ENCODE results near the gene FAM124A. TPM values are rescaled to one million over a fixed set of nuclear protein-coding genes. Genes with fewer than 3 reads are reported as not detected.
A peak's percentile ranks its signal among the peaks of the same experiment; 100 is the strongest.

The FAM124A gene
- total and polyA plus RNA-seq, 2 of the 8 experiments (the other 6 are each of a cell fraction or from before 2014, with no cell fraction given) = 40.7 to 49.9 TPM

DNA sequence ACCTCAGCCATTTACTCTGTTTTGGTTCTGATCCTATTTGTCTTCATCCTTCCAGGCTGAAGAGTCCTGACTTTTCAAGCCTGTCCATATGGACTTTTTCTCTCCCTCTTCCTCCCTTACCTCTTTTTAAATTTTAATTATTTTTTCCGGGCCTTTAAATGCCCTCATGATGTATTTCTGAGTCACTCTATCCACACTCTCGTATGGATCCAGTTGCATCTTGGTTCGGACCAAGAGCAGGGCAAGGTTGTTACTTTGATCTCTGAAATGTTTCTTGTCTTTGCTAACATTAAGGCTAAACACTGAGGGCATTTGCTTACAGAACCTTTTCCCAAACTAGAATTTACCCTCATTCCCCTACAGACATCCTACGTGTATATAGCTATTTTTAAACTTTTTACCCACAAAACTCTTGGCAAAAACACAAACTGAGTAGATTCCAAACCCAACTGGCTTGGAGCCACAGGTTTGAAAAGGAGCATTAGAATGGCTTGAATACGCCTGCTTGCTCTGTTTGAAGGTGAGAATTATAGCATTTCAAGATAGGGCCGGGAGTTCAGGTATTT is 69.9 kb downstream of the FAM124A start:
- Histone ChIP-seq H3K56ac (replicated peaks; ENCODE audit: insufficient read length, low read depth, low read length) (no peak overlapping the region), H3K23me2 (ENCODE audit: low read depth, low read length) (peaks cover 2% of the 10 kb centered on the region; the same call in 1 of the 2 replicates), H4K5ac (ENCODE audit: insufficient read length, low read depth, low read length) (no peak overlapping the region), H3K36me3 (ENCODE audit: control insufficient read depth in 2 of 4, insufficient read depth in 4 of 4, low read length in 3 of 4) (no peaks in the 10 kb centered on the region), H3K9ac (replicated peaks in 1 of 4; ENCODE audit: extremely low read depth in 1 of 4, low read depth in 3 of 4, low read length in 3 of 4) (no peak overlapping the region), H3K18ac (ENCODE audit: extremely low read depth, low read length) (0 out of 2 replicates have a peak overlapping the region, but pooled peaks have one; percentile 39), H2BK15ac (ENCODE audit: low read length) (0 out of 2 replicates have a peak overlapping the region, but pooled peaks have one; percentile 50), H2BK20ac (ENCODE audit: low read length) (0 out of 2 replicates have a peak overlapping the region, but pooled peaks have one; percentile 88), H3K4ac (replicated peaks; ENCODE audit: insufficient read length, low read depth, low read length) (no peak overlapping the region), H4K20me1 (replicated peaks in 1 of 2; ENCODE audit: control insufficient read depth in 1 of 2, insufficient read depth in 2 of 2, low read length in 2 of 2) (no peaks in the 10 kb centered on the region), H3K4me1 (replicated peaks in 1 of 4; ENCODE audit: control insufficient read depth in 3 of 4, insufficient read depth in 4 of 4, low read length in 3 of 4) (peaks cover 0 to 9% (median 3%) of the 10 kb centered on the region in 4 experiments; a peak in 4 of 7 replicates), H4K8ac (ENCODE audit: extremely low read depth, insufficient read depth, low read length) (no peak overlapping the region), H3K4me2 (ENCODE audit: insufficient read depth in 1 of 2, low read depth in 2 of 2, low read length in 2 of 2) (no peak overlapping the region), H2BK12ac (ENCODE audit: low read depth, low read length) (peak overlapping the region; percentile 79; the same call in 1 of the 2 replicates), H3K9me3 (ENCODE audit: insufficient read depth in 2 of 2, low read depth in 1 of 2, low read length in 1 of 2) (no peaks in the 10 kb centered on the region; a peak in 1 of 4 replicates), H3K4me3 (ENCODE audit: extremely low read depth in 1 of 4, insufficient read depth in 2 of 4, low read depth in 3 of 4, low read length in 4 of 4) (no peak overlapping the region), H3K27ac (ENCODE audit: low read depth, low read length) (no peak overlapping the region), H2AFZ (ENCODE audit: low read length) (no peak overlapping the region), H2BK120ac (replicated peaks; ENCODE audit: low read depth, low read length) (no peak overlapping the region), H3K14ac (ENCODE audit: insufficient read length) (no peak overlapping the region), H2AK5ac (ENCODE audit: low read depth, low read length) (no peak overlapping the region), H4K91ac (replicated peaks; ENCODE audit: insufficient read length, low read length) (no peak overlapping the region), H3K23ac (ENCODE audit: insufficient read length) (no peak overlapping the region), H3K79me2 (ENCODE audit: control insufficient read depth in 1 of 2, insufficient read depth in 2 of 2, low read length in 2 of 2) (no peaks in the 10 kb centered on the region), H2BK5ac (ENCODE audit: low read depth, low read length) (no peak overlapping the region), H3K79me1 (ENCODE audit: low read depth, low read length) (no peaks in the 10 kb centered on the region), H3K27me3 (replicated peaks in 1 of 4; ENCODE audit: control insufficient read depth in 3 of 4, extremely low read depth in 1 of 4, insufficient read depth in 3 of 4, low read length in 3 of 4) (no peaks in the 10 kb centered on the region)
- CTCF ChIA-PET (ENCODE audit: partially characterized antibody) = interaction anchor here (0.7 to 1.5 kb wide), 4 partner anchors 11 to 167 kb away, joined by 3 to 6 read pairs (median 3); no protein-coding TSS in a partner anchor
- no peak for DNase-seq (ENCODE audit: low read depth in 1 of 2, low spot score in 2 of 2)
- 90% methylated on average over 6 of the region's 6 CpGs; no CpG with 5 or more reads in 1 of the 2 experiments for WGBS, 2 experiments (ENCODE audit: extremely low coverage in 1 of 2, insufficient coverage in 1 of 2, insufficient read length in 1 of 2, insufficient replicate concordance in 2 of 2, low coverage in 1 of 2, low lambda C conversion rate in 2 of 2, missing lambda C conversion rate in 1 of 2)
- no peak for FAIRE-seq
- POLR2A ChIA-PET (ENCODE audit: partially characterized antibody) = interaction anchor here (0.9 to 1.1 kb wide), 2 partner anchors 11 to 62 kb away, joined by 3 read pairs; no protein-coding TSS in a partner anchor
- TF ChIP-seq RBBP5 (IDR thresholded peaks at IDR 0.05; ENCODE audit: borderline replicate concordance, low read depth, low read length) (no peak), NRF1 (IDR thresholded peaks at IDR 0.05; ENCODE audit: low read depth, low read length) (no peak), SRF (IDR thresholded peaks at IDR 0.05; ENCODE audit: low read depth, low read length) (no peak), SP1 (IDR thresholded peaks at IDR 0.05; ENCODE audit: low read depth, low read length) (no peak), EZH2 (IDR thresholded peaks at IDR 0.05; ENCODE audit: low read depth, low read length, severe bottlenecking) (no peak), ZNF274 (IDR thresholded peaks at IDR 0.05; ENCODE audit: borderline replicate concordance, extremely low read depth, low read length) (no peak), BACH1 (IDR thresholded peaks at IDR 0.05; ENCODE audit: low read length) (no peak), CHD1 (IDR thresholded peaks at IDR 0.05; ENCODE audit: low read depth, low read length) (no peak), RNF2 (IDR thresholded peaks at IDR 0.05; ENCODE audit: borderline replicate concordance, low read depth, low read length, missing control alignments, poor library complexity, severe bottlenecking) (no peak), CREB1 (IDR thresholded peaks at IDR 0.05) (no peak), TAF7 (optimal IDR thresholded peaks at IDR 0.05; ENCODE audit: borderline replicate concordance, low read depth, low read length) (no peak), SIRT6 (IDR thresholded peaks at IDR 0.05; ENCODE audit: low read length) (no peak), EGR1 (IDR thresholded peaks at IDR 0.05; ENCODE audit: borderline replicate concordance, low read depth, low read length) (no peak), CEBPB (IDR thresholded peaks at IDR 0.05; ENCODE audit: low read depth, low read length) (no peak)

All from H1 (cell line).